ENCODE measurements around the gene CSTPP1. TPM values are rescaled to one million over a fixed set of nuclear protein-coding genes. Genes with fewer than 3 reads are reported as not detected.

Gene CSTPP1
- total and polyA plus RNA-seq, 3 donors from 2014 or later, result 39.0 to 70.0 (median 44.9) TPM

- Histone ChIP-seq H3K9me3 (no peaks in the 10 kb centered on the region), H3K36me3 (ENCODE audit: low read depth, missing control alignments) (no peaks in the 10 kb centered on the region), H3K27ac (no peak overlapping the region), H3K4me1 (no peaks in the 10 kb centered on the region), H3K4me3 (no peak overlapping the region), H3K27me3 (no peaks in the 10 kb centered on the region)
- 97 to 100% methylated on average over 1 of the region's 1 CpG for WGBS, 2 donors
- intact Hi-C loops (cut with DNase I; ENCODE audit: low total_unique reads), result no loop called here
- TF ChIP-seq POLR2A (IDR thresholded peaks at IDR 0.05), result no peak
- no peak for TF ChIP-seq CTCF (IDR thresholded peaks at IDR 0.05)
- no peak for DNase-seq
Measured at GRCh38 chr11:47021965-47022364, 85.4 kb downstream of the CSTPP1 start.

- no peaks in the 10 kb centered on the region for H3K27me3 ChIP-seq
- intact Hi-C loops (cut with DNase I; ENCODE audit: low total_unique reads), result no loop called here
- no peak for DNase-seq
Measured at GRCh38 chr11:47028195-47029093, 91.9 kb downstream of the CSTPP1 start.

GRCh38 chr11:47033439-47033838 lies 96.9 kb downstream of the CSTPP1 start:
- TF ChIP-seq POLR2A (IDR thresholded peaks at IDR 0.05) (no peak), CTCF (IDR thresholded peaks at IDR 0.05) (no peak)
- intact Hi-C loops (cut with DNase I; ENCODE audit: low total_unique reads), result no loop called here
- Histone ChIP-seq H3K36me3 (ENCODE audit: low read depth, missing control alignments) (no peaks in the 10 kb centered on the region), H3K27me3 (no peaks in the 10 kb centered on the region), H3K4me1 (no peaks in the 10 kb centered on the region), H3K4me3 (no peak overlapping the region), H3K27ac (no peak overlapping the region), H3K9me3 (no peaks in the 10 kb centered on the region)
- no peak for DNase-seq
- WGBS, 2 donors, result 87 to 90% methylated on average over 2 of the region's 2 CpGs

More at GRCh38 chr11:47028195-47029093, 91.9 kb downstream of the CSTPP1 start:
- no peak overlapping the region for H3K27ac ChIP-seq
- no peaks in the 10 kb centered on the region for H3K36me3 ChIP-seq (ENCODE audit: low read depth, missing control alignments)
- no peaks in the 10 kb centered on the region for H3K9me3 ChIP-seq
- H3K4me3 ChIP-seq, result no peak overlapping the region
- 79 to 88% methylated on average over 9 of the region's 9 CpGs for WGBS, 2 donors
- no peak for TF ChIP-seq CTCF (IDR thresholded peaks at IDR 0.05)
- no peaks in the 10 kb centered on the region for H3K4me1 ChIP-seq

GRCh38 chr11:47034091-47034490 lies 97.5 kb downstream of the CSTPP1 start:
- no peak for TF ChIP-seq POLR2A (IDR thresholded peaks at IDR 0.05)
- TF ChIP-seq CTCF (IDR thresholded peaks at IDR 0.05), result no peak
- Histone ChIP-seq H3K36me3 (ENCODE audit: low read depth, missing control alignments) (no peaks in the 10 kb centered on the region), H3K4me3 (no peak overlapping the region), H3K27me3 (no peaks in the 10 kb centered on the region), H3K27ac (no peak overlapping the region), H3K9me3 (no peaks in the 10 kb centered on the region), H3K4me1 (no peaks in the 10 kb centered on the region)
- intact Hi-C loops (cut with DNase I; ENCODE audit: low total_unique reads), result no loop called here
- no peak for DNase-seq

GRCh38 chr11:47035108-47035507 lies 98.5 kb downstream of the CSTPP1 start:
- WGBS, 2 donors, result 92 to 96% methylated on average over 5 of the region's 5 CpGs
- no peak for DNase-seq
- TF ChIP-seq CTCF (IDR thresholded peaks at IDR 0.05) (no peak), POLR2A (IDR thresholded peaks at IDR 0.05) (no peak)
- Histone ChIP-seq H3K4me1 (no peaks in the 10 kb centered on the region), H3K9me3 (no peaks in the 10 kb centered on the region), H3K27ac (no peak overlapping the region), H3K36me3 (ENCODE audit: low read depth, missing control alignments) (no peaks in the 10 kb centered on the region), H3K27me3 (no peaks in the 10 kb centered on the region), H3K4me3 (no peak overlapping the region)
- intact Hi-C loops (cut with DNase I; ENCODE audit: low total_unique reads), result no loop called here
